OCI-LY3 (cell line): ENCODE data around the gene THBS2.
"Not testable (repeated sequence)": the region's sequence is repeated elsewhere in the genome, so short reads cannot be mapped to it uniquely, and the experiment has no call there.

Experiments
- H2AFZ ChIP-seq: fragments of 200-600, 300-600 bp; shearing (Covaris generic); 2 replicates; pipeline ENCODE4 v1.6.0; 2014; ENCODE audit warnings: antibody characterized with exemption, low read depth, low read length
- H3K27ac ChIP-seq: fragments of 200-600, 300-600 bp; sonication (generic); 2 replicates; pipeline ENCODE4 v1.5.1; 2014; ENCODE audit warnings: mild to moderate bottlenecking, low read length, moderate library complexity, mixed read lengths
- H3K27me3 ChIP-seq: fragments of 200-600, 300-600 bp; sonication (generic); 2 replicates; pipeline ENCODE4 v1.6.1; 2014; ENCODE audit warnings: low read depth, low read length, mixed read lengths
- H3K36me3 ChIP-seq: fragments of 200-600, 300-600 bp; sonication (generic); replicated peaks from 2 replicates; pipeline ENCODE3; 2014; ENCODE audit warnings: low read depth, low read length, mixed read lengths
- H3K4me1 ChIP-seq: fragments of 300-600, 200-600 bp; sonication (generic); 2 replicates; pipeline ENCODE4 v1.6.1; 2014; ENCODE audit warnings: low read length, mixed read lengths
- H3K4me2 ChIP-seq: fragments of 200-600, 300-600 bp; sonication (generic); 2 replicates; pipeline ENCODE4 v1.6.1; 2014; ENCODE audit warnings: low read length, mixed read lengths
- H3K4me3 ChIP-seq: fragments of 300-600, 200-600 bp; sonication (generic); 2 replicates; pipeline ENCODE4 v1.5.1; 2014; ENCODE audit warnings: antibody characterized with exemption, mild to moderate bottlenecking, low read length, moderate library complexity
- H3K79me2 ChIP-seq: fragments of 300-600, 200-600 bp; shearing (Covaris generic); 2 replicates; pipeline ENCODE4 v1.6.1; 2014; ENCODE audit warnings: mild to moderate bottlenecking, low read length, mixed read lengths
- H3K9ac ChIP-seq: fragments of 300-600, 200-600 bp; shearing (Covaris generic); 2 replicates; pipeline ENCODE4 v1.6.0; 2014; ENCODE audit warnings: mild to moderate bottlenecking, low read length, moderate library complexity
- H3K9me3 ChIP-seq: fragments of 200-600, 300-600 bp; shearing (Covaris generic); 2 replicates; pipeline ENCODE4 v1.6.1; 2014; ENCODE audit warnings: low read length, mixed read lengths; ENCODE audit not compliant: insufficient read depth
- H4K20me1 ChIP-seq: fragments of 200-600, 300-600 bp; sonication (generic); 2 replicates; pipeline ENCODE4 v1.6.1; 2016; ENCODE audit warnings: low read length, mixed read lengths; ENCODE audit not compliant: insufficient read depth
- EZH2phosphoT487 ChIP-seq: fragments of 200-600 bp; shearing (Covaris generic); IDR thresholded peaks from 2 replicates; pipeline ENCODE4 v1.6.1; 2018; ENCODE audit warnings: antibody characterized with exemption, mixed run types, low read depth
- TF ChIP-seq, protein P1 (sequence below): fragments of 200-600, 300-600 bp; sonication (generic); IDR thresholded peaks from 2 replicates; pipeline ENCODE4 v1.5.1; 2014; ENCODE audit warnings: antibody characterized with exemption, low read length, low read depth

THBS2 gene

DNA sequence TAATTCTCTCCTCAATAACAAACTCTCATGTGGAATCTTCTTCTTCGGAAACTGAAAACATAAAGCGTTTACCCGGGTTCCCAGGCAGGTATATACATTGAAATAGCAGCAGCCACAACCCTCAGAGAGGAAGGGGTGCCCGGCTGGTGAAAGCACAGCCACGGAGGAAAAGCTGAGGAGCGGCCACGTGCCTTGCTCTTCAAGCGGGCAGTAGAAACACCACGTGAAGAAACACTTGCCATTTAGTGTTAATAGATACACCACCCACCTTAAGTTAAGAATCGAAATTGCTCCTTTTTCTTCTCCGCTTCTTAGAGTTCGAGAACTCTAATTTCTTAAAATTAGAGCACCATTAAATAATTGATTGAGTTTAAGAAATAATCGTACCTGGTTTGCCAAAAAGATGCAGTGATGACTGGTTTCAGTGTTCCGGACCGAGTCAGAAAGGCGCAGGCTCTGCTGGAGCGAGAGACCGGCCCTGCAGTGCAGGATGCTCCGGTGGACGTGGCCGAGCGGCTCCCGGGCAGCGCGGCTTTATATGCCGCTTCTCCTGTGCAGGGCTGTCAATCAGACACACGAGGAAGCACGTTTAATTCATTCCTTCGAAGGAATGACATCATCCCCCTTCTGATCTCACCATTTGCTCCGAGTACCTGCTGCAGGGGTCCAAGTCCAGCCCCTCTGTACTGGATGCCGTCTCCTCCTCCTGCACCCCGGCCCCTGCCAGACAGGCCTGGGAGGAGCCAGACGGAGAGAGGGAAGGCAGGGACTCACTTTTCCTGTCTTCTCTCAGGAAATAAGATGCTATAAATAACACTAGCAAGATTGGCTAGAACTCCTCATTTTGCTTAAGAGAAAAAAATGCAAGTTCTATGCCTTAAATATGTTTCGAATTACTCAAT, at the start of gene THBS2:
Gene THBS2 (minus strand): TSS at position 510 of the 902 bp plus-strand sequence. CDS start 3,062 bp downstream, outside the sequence.
- H3K36me3 ChIP-seq: no peaks in the 10 kb centered on the region
- no peaks in the 10 kb centered on the region for H3K9me3 ChIP-seq
- H3K4me2 ChIP-seq: no peak within 1 kb of the TSS
- no peak within 1 kb of the TSS for H3K27ac ChIP-seq
- H2AFZ ChIP-seq: no peak within 1 kb of the TSS
- TF ChIP-seq, protein P1, sequence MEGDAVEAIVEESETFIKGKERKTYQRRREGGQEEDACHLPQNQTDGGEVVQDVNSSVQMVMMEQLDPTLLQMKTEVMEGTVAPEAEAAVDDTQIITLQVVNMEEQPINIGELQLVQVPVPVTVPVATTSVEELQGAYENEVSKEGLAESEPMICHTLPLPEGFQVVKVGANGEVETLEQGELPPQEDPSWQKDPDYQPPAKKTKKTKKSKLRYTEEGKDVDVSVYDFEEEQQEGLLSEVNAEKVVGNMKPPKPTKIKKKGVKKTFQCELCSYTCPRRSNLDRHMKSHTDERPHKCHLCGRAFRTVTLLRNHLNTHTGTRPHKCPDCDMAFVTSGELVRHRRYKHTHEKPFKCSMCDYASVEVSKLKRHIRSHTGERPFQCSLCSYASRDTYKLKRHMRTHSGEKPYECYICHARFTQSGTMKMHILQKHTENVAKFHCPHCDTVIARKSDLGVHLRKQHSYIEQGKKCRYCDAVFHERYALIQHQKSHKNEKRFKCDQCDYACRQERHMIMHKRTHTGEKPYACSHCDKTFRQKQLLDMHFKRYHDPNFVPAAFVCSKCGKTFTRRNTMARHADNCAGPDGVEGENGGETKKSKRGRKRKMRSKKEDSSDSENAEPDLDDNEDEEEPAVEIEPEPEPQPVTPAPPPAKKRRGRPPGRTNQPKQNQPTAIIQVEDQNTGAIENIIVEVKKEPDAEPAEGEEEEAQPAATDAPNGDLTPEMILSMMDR: no peak
- TF ChIP-seq EZH2phosphoT487: no peak
- no peaks in the 10 kb centered on the region for H3K79me2 ChIP-seq
- no peaks in the 10 kb centered on the region for H3K4me1 ChIP-seq
- no peak within 1 kb of the TSS for H3K9ac ChIP-seq
- no peak within 1 kb of the TSS for H3K4me3 ChIP-seq
- no peaks in the 10 kb centered on the region for H3K27me3 ChIP-seq
- H4K20me1 ChIP-seq: no peaks in the 10 kb centered on the region

DNA sequence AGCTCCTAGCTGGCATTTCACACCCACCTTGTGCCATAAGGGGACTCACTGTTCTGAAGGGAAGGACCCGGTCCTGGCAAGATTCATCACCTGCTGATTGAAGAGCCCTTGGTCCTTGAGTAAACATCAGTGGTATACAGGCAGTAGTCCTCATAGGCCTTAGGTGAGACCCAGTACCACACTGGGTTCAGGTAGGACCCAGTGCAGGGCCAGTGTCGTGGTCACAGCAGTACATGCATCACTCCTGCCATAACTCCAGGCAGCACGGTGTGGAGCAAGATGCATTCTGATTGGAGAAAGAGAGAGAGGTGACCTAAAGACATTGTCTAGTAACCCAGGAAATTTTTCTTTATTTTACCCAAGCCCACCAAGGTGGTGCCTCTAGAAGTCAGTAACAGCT, 49.1 kb upstream of the THBS2 start:
- H3K27me3 ChIP-seq: no peaks in the 10 kb centered on the region
- no peak overlapping the region for H3K4me3 ChIP-seq
- H3K9ac ChIP-seq: no peak overlapping the region
- H3K4me2 ChIP-seq: no peak overlapping the region
- no peaks in the 10 kb centered on the region for H4K20me1 ChIP-seq
- H3K27ac ChIP-seq: no peak overlapping the region
- no peaks in the 10 kb centered on the region for H3K36me3 ChIP-seq
- no peaks in the 10 kb centered on the region for H3K4me1 ChIP-seq
- TF ChIP-seq, protein P1: no peak
- no peak for TF ChIP-seq EZH2phosphoT487
- no peak overlapping the region for H2AFZ ChIP-seq
- no peaks in the 10 kb centered on the region for H3K79me2 ChIP-seq
- no peaks in the 10 kb centered on the region for H3K9me3 ChIP-seq

DNA sequence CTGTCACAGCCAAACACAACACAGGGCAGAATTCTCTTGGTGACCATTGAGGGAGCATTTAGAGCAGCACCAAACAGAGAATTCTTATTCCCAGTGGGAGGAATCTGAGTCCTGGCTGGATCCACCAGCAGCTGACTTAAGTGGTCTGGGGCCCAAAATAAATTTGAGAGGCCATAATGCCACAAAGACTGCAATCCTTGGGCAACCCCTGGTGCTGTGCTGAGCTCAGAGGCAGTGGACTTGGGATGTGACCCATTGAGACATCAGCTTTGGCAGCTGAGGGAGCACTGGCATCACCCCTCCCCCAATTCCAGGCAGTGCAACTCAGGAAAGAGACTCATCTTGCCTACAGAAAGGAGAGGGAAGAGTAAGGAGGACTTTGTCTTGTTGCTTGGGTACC, 48.6 kb upstream of the THBS2 start:
- Histone ChIP-seq H3K36me3 (no peaks in the 10 kb centered on the region), H3K27ac (no peak overlapping the region), H3K9ac (no peak overlapping the region), H3K4me3 (no peak overlapping the region), H2AFZ (no peak overlapping the region), H3K27me3 (no peaks in the 10 kb centered on the region), H3K4me1 (no peaks in the 10 kb centered on the region), H3K79me2 (no peaks in the 10 kb centered on the region), H3K4me2 (no peak overlapping the region), H3K9me3 (no peaks in the 10 kb centered on the region), H4K20me1 (no peaks in the 10 kb centered on the region)
- TF ChIP-seq EZH2phosphoT487: no peak
- TF ChIP-seq, protein P1: no peak

DNA sequence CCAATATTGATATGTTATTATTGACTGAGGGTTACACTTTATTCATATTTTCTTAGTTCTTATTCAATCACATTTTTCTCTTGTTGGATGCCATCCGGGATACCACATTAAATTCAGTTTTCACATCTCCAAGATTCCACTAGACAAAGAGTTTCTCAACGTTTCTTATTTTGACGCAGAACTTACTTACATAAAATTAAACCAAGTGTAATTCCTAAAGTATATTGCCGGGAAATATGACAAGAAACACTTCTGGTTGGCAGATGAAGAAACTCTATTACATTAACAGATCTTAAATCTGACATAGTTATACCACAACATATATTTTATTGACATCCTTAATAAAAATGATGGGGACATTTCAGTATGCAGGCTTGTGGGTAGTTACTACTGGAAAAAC, 47.3 kb upstream of the THBS2 start:
- H3K36me3 ChIP-seq: no peaks in the 10 kb centered on the region
- H3K4me2 ChIP-seq: no peak overlapping the region
- H3K79me2 ChIP-seq: no peaks in the 10 kb centered on the region
- H3K27me3 ChIP-seq: no peaks in the 10 kb centered on the region
- no peak overlapping the region for H3K27ac ChIP-seq
- TF ChIP-seq, protein P1: no peak
- no peak for TF ChIP-seq EZH2phosphoT487
- H4K20me1 ChIP-seq: no peaks in the 10 kb centered on the region
- H2AFZ ChIP-seq: no peak overlapping the region
- no peak overlapping the region for H3K4me3 ChIP-seq
- no peak overlapping the region for H3K9ac ChIP-seq
- H3K9me3 ChIP-seq: no peaks in the 10 kb centered on the region
- H3K4me1 ChIP-seq: no peaks in the 10 kb centered on the region

DNA sequence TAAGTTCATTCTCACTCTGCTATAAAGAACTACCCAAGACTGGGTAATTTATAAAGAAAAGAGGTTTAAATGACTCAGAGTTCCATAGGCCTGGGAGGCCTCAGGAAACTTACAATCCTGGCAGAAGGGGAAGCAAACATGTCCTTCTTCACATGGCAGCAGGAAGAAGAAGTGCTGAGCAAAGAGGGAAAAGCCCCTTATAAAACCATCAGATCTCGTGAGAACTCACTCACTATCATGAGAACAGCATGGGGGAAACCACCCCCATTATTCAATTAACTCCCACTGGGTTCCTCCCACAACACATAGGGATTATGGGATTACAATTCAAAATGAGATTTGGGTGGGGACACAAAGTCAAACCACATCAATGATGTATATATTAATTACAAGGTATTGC, 45.0 kb upstream of the THBS2 start:
- not testable (repeated sequence) for H3K9me3 ChIP-seq, H3K4me3 ChIP-seq, H3K36me3 ChIP-seq, H3K4me2 ChIP-seq, H3K27ac ChIP-seq, H3K27me3 ChIP-seq, H3K79me2 ChIP-seq, H2AFZ ChIP-seq, H4K20me1 ChIP-seq, H3K4me1 ChIP-seq, H3K9ac ChIP-seq
